NB4 (cell line): ENCODE data around the gene TRAF5.

Source experiments
- MAX ChIP-seq: IDR thresholded peaks from 2 replicates; pipeline ENCODE4 v1.6.1; 2011; ENCODE audit warnings: low read depth, low read length
- MYC ChIP-seq: IDR thresholded peaks from 2 replicates; pipeline ENCODE4 v1.6.1; 2011; ENCODE audit warnings: low read depth, low read length
- POLR2A ChIP-seq: IDR thresholded peaks from 2 replicates; pipeline ENCODE4 v1.6.1; 2011; ENCODE audit warnings: mild to moderate bottlenecking; ENCODE audit not compliant: insufficient read length; ENCODE audit errors: extremely low read depth
- TF ChIP-seq, protein P1 (sequence below): IDR thresholded peaks from one replicate; pipeline ENCODE4 v1.5.1; 2012; ENCODE audit warnings: low read depth, low read length

- TF ChIP-seq POLR2A (no peak), MAX (no peak), MYC (no peak)
- TF ChIP-seq, protein P1, sequence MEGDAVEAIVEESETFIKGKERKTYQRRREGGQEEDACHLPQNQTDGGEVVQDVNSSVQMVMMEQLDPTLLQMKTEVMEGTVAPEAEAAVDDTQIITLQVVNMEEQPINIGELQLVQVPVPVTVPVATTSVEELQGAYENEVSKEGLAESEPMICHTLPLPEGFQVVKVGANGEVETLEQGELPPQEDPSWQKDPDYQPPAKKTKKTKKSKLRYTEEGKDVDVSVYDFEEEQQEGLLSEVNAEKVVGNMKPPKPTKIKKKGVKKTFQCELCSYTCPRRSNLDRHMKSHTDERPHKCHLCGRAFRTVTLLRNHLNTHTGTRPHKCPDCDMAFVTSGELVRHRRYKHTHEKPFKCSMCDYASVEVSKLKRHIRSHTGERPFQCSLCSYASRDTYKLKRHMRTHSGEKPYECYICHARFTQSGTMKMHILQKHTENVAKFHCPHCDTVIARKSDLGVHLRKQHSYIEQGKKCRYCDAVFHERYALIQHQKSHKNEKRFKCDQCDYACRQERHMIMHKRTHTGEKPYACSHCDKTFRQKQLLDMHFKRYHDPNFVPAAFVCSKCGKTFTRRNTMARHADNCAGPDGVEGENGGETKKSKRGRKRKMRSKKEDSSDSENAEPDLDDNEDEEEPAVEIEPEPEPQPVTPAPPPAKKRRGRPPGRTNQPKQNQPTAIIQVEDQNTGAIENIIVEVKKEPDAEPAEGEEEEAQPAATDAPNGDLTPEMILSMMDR = no peak
Measured at GRCh38 chr1:211329764-211330201, 3.1 kb downstream of the TRAF5 start.
